ENCODE results near the gene MYH7. TPM values are rescaled to one million over a fixed set of nuclear protein-coding genes. Genes with fewer than 3 reads are reported as not detected.
"Not testable (repeated sequence)": the region's sequence is repeated elsewhere in the genome, so short reads cannot be mapped to it uniquely, and the experiment has no call there.

The MYH7 gene
- total RNA-seq, 1 donor from 2014 or later: not detected

DNA sequence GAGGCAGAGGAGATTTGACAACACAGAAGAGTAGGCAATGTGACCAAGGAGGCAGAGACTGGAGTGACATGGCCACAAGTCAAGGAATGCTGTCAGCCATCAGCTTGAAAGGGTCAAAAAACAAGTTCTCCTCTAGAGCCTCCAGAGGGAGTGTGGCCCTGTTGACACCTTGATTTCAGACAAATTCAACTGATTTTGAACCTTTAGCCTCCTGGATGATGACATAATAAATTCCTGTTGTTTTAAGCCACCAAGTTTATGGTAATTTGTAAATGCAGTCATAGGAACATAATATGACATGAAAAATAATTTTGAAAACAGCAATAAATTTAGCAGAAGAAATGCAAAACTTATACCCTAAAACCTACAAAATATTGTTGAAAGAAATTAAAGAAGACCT is 25.5 kb upstream of the MYH7 start:
- TF ChIP-seq, protein P1, sequence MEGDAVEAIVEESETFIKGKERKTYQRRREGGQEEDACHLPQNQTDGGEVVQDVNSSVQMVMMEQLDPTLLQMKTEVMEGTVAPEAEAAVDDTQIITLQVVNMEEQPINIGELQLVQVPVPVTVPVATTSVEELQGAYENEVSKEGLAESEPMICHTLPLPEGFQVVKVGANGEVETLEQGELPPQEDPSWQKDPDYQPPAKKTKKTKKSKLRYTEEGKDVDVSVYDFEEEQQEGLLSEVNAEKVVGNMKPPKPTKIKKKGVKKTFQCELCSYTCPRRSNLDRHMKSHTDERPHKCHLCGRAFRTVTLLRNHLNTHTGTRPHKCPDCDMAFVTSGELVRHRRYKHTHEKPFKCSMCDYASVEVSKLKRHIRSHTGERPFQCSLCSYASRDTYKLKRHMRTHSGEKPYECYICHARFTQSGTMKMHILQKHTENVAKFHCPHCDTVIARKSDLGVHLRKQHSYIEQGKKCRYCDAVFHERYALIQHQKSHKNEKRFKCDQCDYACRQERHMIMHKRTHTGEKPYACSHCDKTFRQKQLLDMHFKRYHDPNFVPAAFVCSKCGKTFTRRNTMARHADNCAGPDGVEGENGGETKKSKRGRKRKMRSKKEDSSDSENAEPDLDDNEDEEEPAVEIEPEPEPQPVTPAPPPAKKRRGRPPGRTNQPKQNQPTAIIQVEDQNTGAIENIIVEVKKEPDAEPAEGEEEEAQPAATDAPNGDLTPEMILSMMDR (conservative IDR thresholded peaks at IDR 0.05; ENCODE audit: low read depth, low read length): no peak
- no peak overlapping the region for H3K4me3 ChIP-seq (ENCODE audit: low read depth, low read length)
- DNase-seq (ENCODE audit: low read depth): no peak

DNA sequence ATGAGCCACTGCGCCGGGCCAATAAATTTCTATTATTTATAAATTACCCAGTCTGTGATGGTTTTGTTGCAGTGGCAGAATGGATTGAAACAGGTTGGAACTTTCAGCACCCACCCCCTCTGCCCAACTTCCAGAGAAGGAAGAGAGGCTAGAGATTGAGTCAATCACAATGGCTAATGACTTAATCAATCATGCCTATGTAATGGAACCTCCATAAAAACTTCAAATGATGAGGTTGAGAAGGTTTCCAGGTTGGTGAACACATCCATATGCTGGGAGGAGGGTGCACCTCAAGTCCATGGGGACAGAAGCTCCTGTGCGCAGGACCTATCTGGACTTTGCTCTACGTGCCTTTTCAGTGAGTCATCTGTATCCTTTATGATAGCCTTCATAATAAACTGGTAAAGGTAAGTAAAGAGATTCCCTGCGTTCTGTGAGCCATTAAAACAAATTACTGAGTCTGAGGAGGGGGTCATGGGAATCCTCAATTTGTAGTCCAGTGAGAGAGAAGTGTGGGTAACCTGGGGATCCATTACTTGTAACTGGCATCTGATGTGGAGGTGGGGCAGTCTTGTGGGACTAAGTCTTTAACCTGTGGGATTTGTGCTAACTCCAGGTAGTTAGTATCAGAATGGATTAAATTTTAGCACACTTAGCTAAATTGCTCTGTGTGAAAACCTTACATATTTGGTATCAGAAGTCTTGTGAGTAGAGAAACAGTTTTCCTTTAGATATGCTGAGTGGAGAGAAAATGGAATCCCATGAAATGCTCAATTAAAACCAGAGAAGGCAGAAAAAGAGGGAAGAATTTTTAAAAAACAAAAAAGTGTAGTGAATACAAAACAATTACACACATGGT is 22.4 kb upstream of the MYH7 start:
- no peak overlapping the region for H3K4me3 ChIP-seq (ENCODE audit: low read depth, low read length)
- TF ChIP-seq, protein P1 (conservative IDR thresholded peaks at IDR 0.05; ENCODE audit: low read depth, low read length): no peak
- no peak for DNase-seq (ENCODE audit: low read depth)

DNA sequence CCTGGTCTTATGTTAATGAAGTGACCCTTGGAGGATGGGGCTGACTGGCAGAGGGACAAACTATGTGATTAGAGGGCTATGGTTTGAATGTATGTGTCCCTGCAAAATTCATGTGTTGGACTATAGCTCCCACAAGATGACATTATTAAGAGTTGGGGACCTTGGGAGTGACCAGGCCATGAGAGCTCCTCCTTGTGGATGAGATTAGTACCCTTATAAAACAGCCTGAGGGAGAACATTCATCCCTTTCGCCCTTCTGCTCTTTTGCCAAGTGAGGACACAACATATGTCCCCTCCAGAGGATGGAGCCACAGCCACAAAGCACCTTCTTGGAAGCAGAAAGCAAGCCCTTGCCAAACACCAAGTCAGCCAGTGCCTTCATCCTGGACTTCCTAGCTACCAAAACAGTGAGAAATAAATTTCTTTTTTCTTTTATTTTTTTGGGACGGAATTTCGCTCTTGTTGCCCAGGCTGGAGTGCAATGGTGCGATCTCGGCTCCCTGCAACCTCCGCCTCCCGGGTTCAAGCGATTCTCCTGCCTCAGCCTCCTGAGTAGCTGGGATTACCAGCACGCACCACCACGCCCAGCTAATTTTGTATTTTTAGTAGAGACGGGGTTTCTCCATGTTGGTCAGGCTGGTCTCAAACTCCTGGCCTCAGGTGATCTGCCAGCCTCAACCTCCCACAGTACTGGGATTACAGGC is 21.6 kb upstream of the MYH7 start:
- DNase-seq (ENCODE audit: low read depth); H3K4me3 ChIP-seq (ENCODE audit: low read depth, low read length): not testable (repeated sequence)
- TF ChIP-seq, protein P1 (conservative IDR thresholded peaks at IDR 0.05; ENCODE audit: low read depth, low read length): peak; percentile 48

DNA sequence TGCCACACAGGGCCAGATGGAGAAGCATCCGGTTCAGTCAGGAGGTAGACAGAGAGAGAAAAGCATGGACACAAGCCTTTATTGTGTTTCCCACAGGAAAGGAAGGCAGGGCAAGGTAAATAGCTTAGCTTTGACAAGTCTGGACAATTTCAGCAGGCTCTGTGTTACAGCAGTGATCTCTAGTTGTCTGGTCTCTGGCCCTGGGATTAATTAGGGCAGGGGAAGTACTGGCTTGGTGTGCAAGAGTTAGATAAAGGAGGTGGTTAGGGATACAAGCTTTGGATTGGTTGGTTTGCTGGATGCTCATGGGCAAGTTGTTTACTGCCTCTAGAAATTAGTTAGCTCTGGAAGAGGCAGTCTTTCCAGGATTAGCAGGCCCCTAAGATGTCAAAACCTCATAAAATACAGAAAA is 19.0 kb upstream of the MYH7 start:
- H3K4me3 ChIP-seq (ENCODE audit: low read depth, low read length): no peak overlapping the region
- TF ChIP-seq, protein P1 (conservative IDR thresholded peaks at IDR 0.05; ENCODE audit: low read depth, low read length): no peak
- DNase-seq (ENCODE audit: low read depth): no peak

DNA sequence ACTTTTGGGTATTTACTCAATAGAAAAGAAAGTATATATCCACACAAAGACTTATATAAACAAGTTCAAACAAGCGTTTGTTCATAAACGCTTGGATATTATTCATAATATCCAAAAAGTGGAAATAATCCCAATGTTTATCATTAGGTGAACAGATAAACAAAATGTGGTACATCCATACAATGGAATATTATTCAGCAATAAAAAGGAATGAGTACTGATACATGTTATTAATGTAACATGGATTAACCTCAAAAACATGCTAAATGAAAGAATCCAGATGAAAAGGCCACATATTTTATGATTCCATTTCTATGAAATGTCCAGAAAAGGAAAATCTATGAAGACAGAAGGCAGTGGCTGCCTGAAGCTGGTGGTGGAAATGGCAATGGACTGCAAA is 16.8 kb upstream of the MYH7 start:
- DNase-seq (ENCODE audit: low read depth): no peak
- TF ChIP-seq, protein P1 (conservative IDR thresholded peaks at IDR 0.05; ENCODE audit: low read depth, low read length): no peak
- no peak overlapping the region for H3K4me3 ChIP-seq (ENCODE audit: low read depth, low read length)

DNA sequence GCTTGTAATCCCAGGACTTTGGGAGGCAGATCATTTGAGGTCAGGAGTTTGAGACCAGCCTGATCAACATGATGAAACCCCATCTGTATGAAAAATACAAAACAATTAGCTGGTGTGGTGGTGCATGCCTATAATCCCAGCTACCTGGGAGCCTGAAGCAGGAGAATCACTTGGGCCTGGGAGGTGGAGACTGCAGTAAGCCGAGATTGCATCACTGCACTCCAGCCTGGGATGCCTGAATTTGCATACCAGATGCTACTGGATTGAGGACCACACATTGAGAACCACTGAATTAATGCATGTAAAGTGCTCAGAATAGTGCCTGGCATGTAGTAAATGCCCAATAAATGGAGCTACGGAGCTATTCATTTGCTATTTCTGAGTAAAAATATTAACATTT is 14.9 kb upstream of the MYH7 start:
- TF ChIP-seq, protein P1 (conservative IDR thresholded peaks at IDR 0.05; ENCODE audit: low read depth, low read length): no peak
- H3K4me3 ChIP-seq (ENCODE audit: low read depth, low read length): no peak overlapping the region
- DNase-seq (ENCODE audit: low read depth): no peak
